ENCODE results near the gene UBE2E3.
A peak's percentile ranks its signal among the peaks of the same experiment; 100 is the strongest.

The UBE2E3 gene

GRCh38 chr2:181021199-181021789 lies 40.9 kb downstream of the UBE2E3 start:
- no peak for DNase-seq (ENCODE audit: low read depth)
- TF ChIP-seq CTCF (IDR thresholded peaks at IDR 0.05; ENCODE audit: control insufficient read depth, insufficient read depth, low read depth, low read length, missing control alignments) = no peak
- H3K4me3 ChIP-seq (ENCODE audit: control insufficient read depth, low read depth, low read length) = no peak overlapping the region

- DNase-seq (ENCODE audit: low read depth) = no peak
- no peak for TF ChIP-seq CTCF (IDR thresholded peaks at IDR 0.05; ENCODE audit: control insufficient read depth, insufficient read depth, low read depth, low read length, missing control alignments)
Measured at GRCh38 chr2:181022652-181023051, 42.2 kb downstream of the UBE2E3 start.

GRCh38 chr2:181025004-181025403 lies 44.6 kb downstream of the UBE2E3 start:
- no peak overlapping the region for H3K4me3 ChIP-seq (ENCODE audit: control insufficient read depth, low read depth, low read length)
- DNase-seq (ENCODE audit: low read depth) = no peak
- no peak for TF ChIP-seq CTCF (IDR thresholded peaks at IDR 0.05; ENCODE audit: control insufficient read depth, insufficient read depth, low read depth, low read length, missing control alignments)

More at GRCh38 chr2:181022652-181023051, 42.2 kb downstream of the UBE2E3 start:
- no peak overlapping the region for H3K4me3 ChIP-seq (ENCODE audit: control insufficient read depth, low read depth, low read length)

GRCh38 chr2:181036445-181036844 lies 56.0 kb downstream of the UBE2E3 start:
- DNase-seq (ENCODE audit: low read depth) = no peak
- no peak for TF ChIP-seq CTCF (IDR thresholded peaks at IDR 0.05; ENCODE audit: control insufficient read depth, insufficient read depth, low read depth, low read length, missing control alignments)
- no peak overlapping the region for H3K4me3 ChIP-seq (ENCODE audit: control insufficient read depth, low read depth, low read length)

GRCh38 chr2:181036848-181037603 lies 56.6 kb downstream of the UBE2E3 start:
- no peak for TF ChIP-seq CTCF (IDR thresholded peaks at IDR 0.05; ENCODE audit: control insufficient read depth, insufficient read depth, low read depth, low read length, missing control alignments)
- H3K4me3 ChIP-seq (ENCODE audit: control insufficient read depth, low read depth, low read length) = no peak overlapping the region
- peak; percentile 35 for DNase-seq (ENCODE audit: low read depth)

DNA sequence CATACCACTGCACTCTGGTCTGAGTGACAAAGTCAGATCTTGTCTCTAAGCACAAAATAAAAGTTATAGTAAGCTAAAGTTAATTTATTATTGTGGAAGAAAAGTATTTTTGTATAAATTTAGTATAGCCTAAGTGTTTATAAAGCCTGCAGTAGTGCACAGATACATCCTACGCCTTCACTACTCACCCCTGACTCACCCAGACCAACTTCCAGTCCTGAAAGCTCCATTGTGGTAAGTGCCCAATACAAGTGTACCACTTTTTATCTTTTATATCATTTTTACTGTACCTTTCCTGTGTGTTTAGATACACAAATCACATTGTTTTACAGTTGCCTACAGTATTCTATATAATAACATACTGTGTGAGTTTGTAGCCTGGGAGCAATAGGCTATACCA lies 57.5 kb downstream of the UBE2E3 start:
- TF ChIP-seq CTCF (IDR thresholded peaks at IDR 0.05; ENCODE audit: control insufficient read depth, insufficient read depth, low read depth, low read length, missing control alignments) = no peak
- DNase-seq (ENCODE audit: low read depth) = no peak
- no peak overlapping the region for H3K4me3 ChIP-seq (ENCODE audit: control insufficient read depth, low read depth, low read length)

Measured in AG09309 (cell line).